ENCODE measurements around the gene FLT4. TPM values are rescaled to one million over a fixed set of nuclear protein-coding genes. Genes with fewer than 3 reads are reported as not detected.

Gene FLT4
- total and polyA plus RNA-seq, 2 experiments from 2014 or later, result 3.4 to 13.8 TPM

- H3K4me1 ChIP-seq (ENCODE audit: insufficient read depth), result no peaks in the 10 kb centered on the region
- H3K4me1 Mint-ChIP-seq, result peaks cover 5% of the 10 kb centered on the region; the same call in 2 of the 3 replicates
- no peak overlapping the region for H3K4me3 ChIP-seq
- H3F3A ChIP-seq (replicated peaks; ENCODE audit: low read depth), result no peaks in the 10 kb centered on the region
- TF ChIP-seq ETS1 (IDR thresholded peaks at IDR 0.05) (no peak), JUNB (IDR thresholded peaks at IDR 0.05; ENCODE audit: unreplicated experiment) (no peak)
- TF ChIP-seq, protein P1, sequence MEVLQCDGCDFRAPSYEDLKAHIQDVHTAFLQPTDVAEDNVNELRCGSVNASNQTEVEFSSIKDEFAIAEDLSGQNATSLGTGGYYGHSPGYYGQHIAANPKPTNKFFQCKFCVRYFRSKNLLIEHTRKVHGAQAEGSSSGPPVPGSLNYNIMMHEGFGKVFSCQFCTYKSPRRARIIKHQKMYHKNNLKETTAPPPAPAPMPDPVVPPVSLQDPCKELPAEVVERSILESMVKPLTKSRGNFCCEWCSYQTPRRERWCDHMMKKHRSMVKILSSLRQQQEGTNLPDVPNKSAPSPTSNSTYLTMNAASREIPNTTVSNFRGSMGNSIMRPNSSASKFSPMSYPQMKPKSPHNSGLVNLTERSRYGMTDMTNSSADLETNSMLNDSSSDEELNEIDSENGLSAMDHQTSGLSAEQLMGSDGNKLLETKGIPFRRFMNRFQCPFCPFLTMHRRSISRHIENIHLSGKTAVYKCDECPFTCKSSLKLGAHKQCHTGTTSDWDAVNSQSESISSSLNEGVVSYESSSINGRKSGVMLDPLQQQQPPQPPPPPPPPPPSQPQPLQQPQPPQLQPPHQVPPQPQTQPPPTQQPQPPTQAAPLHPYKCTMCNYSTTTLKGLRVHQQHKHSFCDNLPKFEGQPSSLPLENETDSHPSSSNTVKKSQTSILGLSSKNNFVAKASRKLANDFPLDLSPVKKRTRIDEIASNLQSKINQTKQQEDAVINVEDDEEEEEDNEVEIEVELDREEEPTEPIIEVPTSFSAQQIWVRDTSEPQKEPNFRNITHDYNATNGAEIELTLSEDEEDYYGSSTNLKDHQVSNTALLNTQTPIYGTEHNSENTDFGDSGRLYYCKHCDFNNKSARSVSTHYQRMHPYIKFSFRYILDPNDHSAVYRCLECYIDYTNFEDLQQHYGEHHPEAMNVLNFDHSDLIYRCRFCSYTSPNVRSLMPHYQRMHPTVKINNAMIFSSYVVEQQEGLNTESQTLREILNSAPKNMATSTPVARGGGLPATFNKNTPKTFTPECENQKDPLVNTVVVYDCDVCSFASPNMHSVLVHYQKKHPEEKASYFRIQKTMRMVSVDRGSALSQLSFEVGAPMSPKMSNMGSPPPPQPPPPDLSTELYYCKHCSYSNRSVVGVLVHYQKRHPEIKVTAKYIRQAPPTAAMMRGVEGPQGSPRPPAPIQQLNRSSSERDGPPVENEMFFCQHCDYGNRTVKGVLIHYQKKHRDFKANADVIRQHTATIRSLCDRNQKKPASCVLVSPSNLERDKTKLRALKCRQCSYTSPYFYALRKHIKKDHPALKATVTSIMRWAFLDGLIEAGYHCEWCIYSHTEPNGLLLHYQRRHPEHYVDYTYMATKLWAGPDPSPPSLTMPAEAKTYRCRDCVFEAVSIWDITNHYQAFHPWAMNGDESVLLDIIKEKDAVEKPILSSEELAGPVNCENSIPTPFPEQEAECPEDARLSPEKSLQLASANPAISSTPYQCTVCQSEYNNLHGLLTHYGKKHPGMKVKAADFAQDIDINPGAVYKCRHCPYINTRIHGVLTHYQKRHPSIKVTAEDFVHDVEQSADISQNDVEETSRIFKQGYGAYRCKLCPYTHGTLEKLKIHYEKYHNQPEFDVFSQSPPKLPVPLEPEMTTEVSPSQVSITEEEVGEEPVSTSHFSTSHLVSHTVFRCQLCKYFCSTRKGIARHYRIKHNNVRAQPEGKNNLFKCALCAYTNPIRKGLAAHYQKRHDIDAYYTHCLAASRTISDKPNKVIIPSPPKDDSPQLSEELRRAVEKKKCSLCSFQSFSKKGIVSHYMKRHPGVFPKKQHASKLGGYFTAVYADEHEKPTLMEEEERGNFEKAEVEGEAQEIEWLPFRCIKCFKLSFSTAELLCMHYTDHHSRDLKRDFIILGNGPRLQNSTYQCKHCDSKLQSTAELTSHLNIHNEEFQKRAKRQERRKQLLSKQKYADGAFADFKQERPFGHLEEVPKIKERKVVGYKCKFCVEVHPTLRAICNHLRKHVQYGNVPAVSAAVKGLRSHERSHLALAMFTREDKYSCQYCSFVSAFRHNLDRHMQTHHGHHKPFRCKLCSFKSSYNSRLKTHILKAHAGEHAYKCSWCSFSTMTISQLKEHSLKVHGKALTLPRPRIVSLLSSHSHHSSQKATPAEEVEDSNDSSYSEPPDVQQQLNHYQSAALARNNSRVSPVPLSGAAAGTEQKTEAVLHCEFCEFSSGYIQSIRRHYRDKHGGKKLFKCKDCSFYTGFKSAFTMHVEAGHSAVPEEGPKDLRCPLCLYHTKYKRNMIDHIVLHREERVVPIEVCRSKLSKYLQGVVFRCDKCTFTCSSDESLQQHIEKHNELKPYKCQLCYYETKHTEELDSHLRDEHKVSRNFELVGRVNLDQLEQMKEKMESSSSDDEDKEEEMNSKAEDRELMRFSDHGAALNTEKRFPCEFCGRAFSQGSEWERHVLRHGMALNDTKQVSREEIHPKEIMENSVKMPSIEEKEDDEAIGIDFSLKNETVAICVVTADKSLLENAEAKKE (CRISPR knock-in tag; IDR thresholded peaks at IDR 0.05), result no peak
- ATAC-seq, result no peak
- no peaks in the 10 kb centered on the region for H4K20me1 ChIP-seq (replicated peaks; ENCODE audit: insufficient read depth)
- peaks cover 8% of the 10 kb centered on the region for H3K27me3 Mint-ChIP-seq (ENCODE audit: insufficient read depth, low read depth, poor library complexity)
- 0 out of 3 replicates have a peak, but pooled peaks cover 1% of the 10 kb centered on the region for H3K36me3 Mint-ChIP-seq (ENCODE audit: low read depth)
- no peaks in the 10 kb centered on the region for H3K36me3 ChIP-seq (ENCODE audit: insufficient read depth)
- H3K27ac Mint-ChIP-seq, result no peak overlapping the region
- H3K79me2 ChIP-seq (replicated peaks; ENCODE audit: insufficient read depth), result no peaks in the 10 kb centered on the region
- no peak overlapping the region for H3K4me3 Mint-ChIP-seq
- H3K9me3 Mint-ChIP-seq, result no peaks in the 10 kb centered on the region; the same call in 2 of the 3 replicates
- H3K27me3 ChIP-seq (ENCODE audit: insufficient read depth), result peaks cover 9% of the 10 kb centered on the region; the same call in 1 of the 2 replicates
- no peak for DNase-seq (ENCODE audit: low spot score)
- no peak overlapping the region for H3K4me2 ChIP-seq
- no peaks in the 10 kb centered on the region for H3K9me2 ChIP-seq (ENCODE audit: insufficient read depth)
- no peak overlapping the region for H3K27ac ChIP-seq (ENCODE audit: low read depth)
- H2AFZ ChIP-seq, result no peak overlapping the region
Measured at GRCh38 chr5:180621311-180621710, 28.1 kb downstream of the FLT4 start.

- Histone ChIP-seq H2AFZ (no peak overlapping the region), H3K4me1 (ENCODE audit: insufficient read depth) (no peaks in the 10 kb centered on the region), H3K79me2 (replicated peaks; ENCODE audit: insufficient read depth) (no peaks in the 10 kb centered on the region), H3K4me3 (no peak overlapping the region), H3K27ac (ENCODE audit: low read depth) (no peak overlapping the region), H4K20me1 (replicated peaks; ENCODE audit: insufficient read depth) (no peaks in the 10 kb centered on the region), H3K27me3 (ENCODE audit: insufficient read depth) (peaks cover 9% of the 10 kb centered on the region; the same call in 1 of the 2 replicates), H3F3A (replicated peaks; ENCODE audit: low read depth) (no peaks in the 10 kb centered on the region), H3K9me2 (ENCODE audit: insufficient read depth) (no peaks in the 10 kb centered on the region), H3K36me3 (ENCODE audit: insufficient read depth) (no peaks in the 10 kb centered on the region), H3K4me2 (no peak overlapping the region)
- H3K4me1 Mint-ChIP-seq, result peaks cover 5% of the 10 kb centered on the region; the same call in 2 of the 3 replicates
- H3K4me3 Mint-ChIP-seq, result no peak overlapping the region; the same call in 2 of the 3 replicates
- H3K27me3 Mint-ChIP-seq (ENCODE audit: insufficient read depth, low read depth, poor library complexity), result peaks cover 9% of the 10 kb centered on the region
- H3K36me3 Mint-ChIP-seq (ENCODE audit: low read depth), result peaks cover 3% of the 10 kb centered on the region; the same call in 1 of the 3 replicates
- no peak overlapping the region for H3K27ac Mint-ChIP-seq
- DNase-seq (ENCODE audit: low spot score), result no peak
- ATAC-seq, result no peak
- no peaks in the 10 kb centered on the region; the same call in 2 of the 3 replicates for H3K9me3 Mint-ChIP-seq
- no peak for TF ChIP-seq POLR2AphosphoS5 (IDR thresholded peaks at IDR 0.05; ENCODE audit: low read depth)
- no peak for TF ChIP-seq ZNF331 (CRISPR knock-in tag; IDR thresholded peaks at IDR 0.05; ENCODE audit: low read depth)
- no peak for TF ChIP-seq EZH2 (IDR thresholded peaks at IDR 0.05; ENCODE audit: low read depth, unreplicated experiment)
- no peak for TF ChIP-seq ETS1 (IDR thresholded peaks at IDR 0.05)
- TF ChIP-seq, protein P2, sequence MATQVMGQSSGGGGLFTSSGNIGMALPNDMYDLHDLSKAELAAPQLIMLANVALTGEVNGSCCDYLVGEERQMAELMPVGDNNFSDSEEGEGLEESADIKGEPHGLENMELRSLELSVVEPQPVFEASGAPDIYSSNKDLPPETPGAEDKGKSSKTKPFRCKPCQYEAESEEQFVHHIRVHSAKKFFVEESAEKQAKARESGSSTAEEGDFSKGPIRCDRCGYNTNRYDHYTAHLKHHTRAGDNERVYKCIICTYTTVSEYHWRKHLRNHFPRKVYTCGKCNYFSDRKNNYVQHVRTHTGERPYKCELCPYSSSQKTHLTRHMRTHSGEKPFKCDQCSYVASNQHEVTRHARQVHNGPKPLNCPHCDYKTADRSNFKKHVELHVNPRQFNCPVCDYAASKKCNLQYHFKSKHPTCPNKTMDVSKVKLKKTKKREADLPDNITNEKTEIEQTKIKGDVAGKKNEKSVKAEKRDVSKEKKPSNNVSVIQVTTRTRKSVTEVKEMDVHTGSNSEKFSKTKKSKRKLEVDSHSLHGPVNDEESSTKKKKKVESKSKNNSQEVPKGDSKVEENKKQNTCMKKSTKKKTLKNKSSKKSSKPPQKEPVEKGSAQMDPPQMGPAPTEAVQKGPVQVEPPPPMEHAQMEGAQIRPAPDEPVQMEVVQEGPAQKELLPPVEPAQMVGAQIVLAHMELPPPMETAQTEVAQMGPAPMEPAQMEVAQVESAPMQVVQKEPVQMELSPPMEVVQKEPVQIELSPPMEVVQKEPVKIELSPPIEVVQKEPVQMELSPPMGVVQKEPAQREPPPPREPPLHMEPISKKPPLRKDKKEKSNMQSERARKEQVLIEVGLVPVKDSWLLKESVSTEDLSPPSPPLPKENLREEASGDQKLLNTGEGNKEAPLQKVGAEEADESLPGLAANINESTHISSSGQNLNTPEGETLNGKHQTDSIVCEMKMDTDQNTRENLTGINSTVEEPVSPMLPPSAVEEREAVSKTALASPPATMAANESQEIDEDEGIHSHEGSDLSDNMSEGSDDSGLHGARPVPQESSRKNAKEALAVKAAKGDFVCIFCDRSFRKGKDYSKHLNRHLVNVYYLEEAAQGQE (IDR thresholded peaks at IDR 0.05; ENCODE audit: unreplicated experiment), result no peak
Measured at GRCh38 chr5:180620014-180620413, 29.4 kb downstream of the FLT4 start.
